ENCODE data around the gene CMTM3.
"Not testable (repeated sequence)": the region's sequence is repeated elsewhere in the genome, so short reads cannot be mapped to it uniquely, and the experiment has no call there.

- not testable (repeated sequence) for TF ChIP-seq POLR2AphosphoS5, POLR2A, CTCF (IDR thresholded peaks at IDR 0.05)
Observed at GRCh38 chr16:66596559-66596958, 7.9 kb upstream of the CMTM3 start.
